Endothelial cell of umbilical vein (primary cell): ENCODE measurements around the gene JMJD7.
A peak's percentile ranks its signal among the peaks of the same experiment; 100 is the strongest.

Experiments
- CTCF ChIP-seq, 2 donors: IDR thresholded peaks; 1 replicate in 1 of 2; 2 replicates in 1 of 2; pipeline ENCODE4 v1.5.1; 2011; ENCODE audit warnings: low read length in 2 of 2, mild to moderate bottlenecking in 2 of 2, moderate library complexity in 2 of 2, control low read depth in 1 of 2, inconsistent platforms in 1 of 2, low read depth in 1 of 2; ENCODE audit not compliant: insufficient read depth in 1 of 2; ENCODE audit errors: extremely low read depth in 1 of 2
- EZH2 ChIP-seq: IDR thresholded peaks from 2 replicates; pipeline ENCODE4 v1.6.1; 2012; ENCODE audit warnings: borderline replicate concordance, low read depth, mild to moderate bottlenecking, moderate library complexity, low read length, inconsistent platforms; ENCODE audit not compliant: severe bottlenecking
- GATA2 ChIP-seq: IDR thresholded peaks from 2 replicates; pipeline ENCODE4 v1.7.0; 2011; ENCODE audit warnings: low read depth, mild to moderate bottlenecking, moderate library complexity, mixed read lengths, low read length; ENCODE audit not compliant: insufficient read length, insufficient read depth
- MAX ChIP-seq: IDR thresholded peaks from 2 replicates; pipeline ENCODE4 v1.6.1; 2011; ENCODE audit not compliant: insufficient read depth, insufficient read length
- POLR2A ChIP-seq: IDR thresholded peaks from 2 replicates; pipeline ENCODE4 v1.6.1; 2012; ENCODE audit warnings: low read depth, mild to moderate bottlenecking, control low read depth, low read length
- POLR2AphosphoS5 ChIP-seq: IDR thresholded peaks from 2 replicates; pipeline ENCODE4 v1.6.1; 2012; ENCODE audit warnings: low read depth, mild to moderate bottlenecking, control low read depth, low read length, moderate library complexity; ENCODE audit not compliant: insufficient read depth

- no peak for TF ChIP-seq CTCF (IDR thresholded peaks at IDR 0.05; ENCODE audit: extremely low read depth in 1 of 2, insufficient read depth in 1 of 2, low read depth in 1 of 2, low read length in 2 of 2)
- TF ChIP-seq EZH2: no peak
- TF ChIP-seq POLR2A: peak; percentile 69
- TF ChIP-seq POLR2AphosphoS5: peak; percentile 86
- TF ChIP-seq MAX: no peak
- TF ChIP-seq GATA2: no peak
Measured at GRCh38 chr15:41827880-41828806, at the start of gene JMJD7.
